ENCODE results near the gene GRIK2.

GRIK2 gene

DNA sequence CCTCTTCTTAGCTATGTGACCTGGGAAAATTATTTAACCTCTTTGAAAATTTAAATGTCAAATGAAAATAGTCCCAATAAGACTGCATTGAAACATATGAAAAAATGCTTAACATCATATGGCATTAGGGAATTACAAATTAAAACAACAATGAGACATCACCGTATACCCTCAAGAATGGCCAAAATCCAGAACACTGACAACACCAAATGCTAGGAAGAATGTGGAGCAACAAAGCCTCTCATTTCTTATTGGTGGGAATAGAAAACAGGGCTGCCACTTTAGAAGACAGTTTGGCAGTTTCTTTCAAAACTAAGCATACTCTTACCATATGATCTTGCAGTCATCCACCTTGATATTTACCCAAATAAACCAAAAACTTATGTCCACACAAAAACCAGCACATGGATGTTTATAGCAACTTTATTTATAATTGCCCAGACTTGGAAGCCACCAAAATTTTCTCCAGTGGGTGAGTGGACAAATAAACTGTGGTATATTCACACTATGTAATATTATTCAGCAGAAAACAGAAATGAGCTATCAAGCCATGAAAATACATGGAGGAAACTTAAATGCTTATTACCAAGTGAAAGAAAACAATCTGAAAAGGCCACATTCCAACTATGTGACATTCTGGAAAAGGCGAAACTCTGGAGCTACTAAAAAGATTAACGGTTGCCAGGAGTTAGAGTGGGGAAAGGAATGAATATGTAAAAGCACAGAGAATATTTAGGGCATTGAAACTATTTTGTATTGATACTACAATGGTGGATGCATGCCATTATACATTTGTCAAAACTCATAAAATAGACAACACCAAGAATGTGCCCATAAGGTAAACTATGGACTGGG lies 459.9 kb downstream of the GRIK2 start:
- no peak for DNase-seq (ENCODE audit: low read depth in 2 of 2, low spot score in 1 of 2)

DNA sequence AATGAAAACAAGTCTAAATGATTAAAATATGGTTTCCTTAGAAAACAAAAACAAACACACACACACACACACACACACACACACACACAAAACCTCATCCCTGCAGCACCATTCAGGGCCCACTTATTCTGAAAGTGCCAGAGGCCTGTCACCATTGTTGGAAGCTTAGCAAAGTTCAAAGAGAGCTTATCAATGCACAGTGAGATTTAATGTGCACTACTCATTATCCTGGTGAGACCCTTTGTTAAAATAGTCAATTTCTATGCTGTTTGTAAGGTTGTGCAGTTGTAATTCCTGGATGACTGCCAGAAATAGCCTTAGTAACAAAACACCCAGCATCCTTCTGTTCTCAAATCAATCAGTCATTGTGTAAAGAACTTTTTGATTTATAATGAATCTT lies 482.9 kb downstream of the GRIK2 start:
- no peak for DNase-seq (ENCODE audit: low read depth in 2 of 2, low spot score in 1 of 2)

DNA sequence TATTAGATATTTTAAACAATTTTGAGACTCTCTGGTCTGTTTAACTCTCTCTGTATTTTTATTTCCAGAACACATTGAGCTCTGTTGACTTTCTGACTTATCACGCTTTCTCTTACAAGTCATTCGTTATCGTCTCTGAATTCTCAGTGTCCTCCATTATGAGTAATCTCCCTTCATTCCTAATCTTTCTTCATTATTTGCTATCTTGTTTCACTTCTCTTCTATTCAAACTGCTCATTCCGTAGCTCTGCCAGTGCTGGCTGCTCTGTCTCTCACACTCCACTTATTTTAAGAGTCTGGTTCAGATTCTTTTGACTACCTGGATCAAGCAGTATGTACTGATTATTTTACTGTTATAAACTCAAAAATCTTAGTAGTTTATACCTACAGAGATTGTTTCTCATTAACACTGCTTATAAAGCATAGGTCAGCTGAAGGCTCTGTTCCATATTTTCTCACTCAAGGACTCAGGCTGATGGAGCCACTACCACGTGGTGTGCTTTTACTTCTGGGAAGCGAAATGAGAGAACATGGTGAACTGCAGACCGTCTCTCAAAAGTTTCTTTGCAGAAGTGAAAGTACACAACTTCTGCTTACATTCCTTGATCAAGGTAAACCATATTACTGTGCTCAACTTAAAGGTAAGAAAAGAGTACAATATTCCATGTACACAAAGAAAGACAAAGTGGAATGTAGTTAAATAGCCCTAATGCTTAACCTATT lies 485.2 kb downstream of the GRIK2 start:
- DNase-seq (ENCODE audit: low read depth in 2 of 2, low spot score in 1 of 2), result no peak

DNA sequence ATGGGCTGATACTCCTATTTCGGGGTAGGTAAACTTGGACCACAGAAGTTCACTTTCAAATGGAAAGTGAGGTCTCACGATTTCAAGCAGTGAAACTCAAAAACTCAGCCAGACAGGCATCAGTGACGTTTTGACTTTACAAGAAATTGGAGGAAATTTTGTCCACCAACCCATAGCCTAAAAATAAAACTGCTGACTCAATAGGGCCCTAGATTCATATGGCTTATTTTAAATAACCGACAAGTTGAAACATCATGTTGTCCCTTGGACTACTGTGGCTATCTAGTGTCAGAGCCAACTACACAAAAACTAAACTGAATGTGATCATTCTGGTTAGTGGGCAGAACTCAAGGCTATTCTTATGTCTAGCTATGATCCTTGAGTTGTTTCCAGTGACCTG lies 486.3 kb downstream of the GRIK2 start:
- DNase-seq (ENCODE audit: low read depth in 2 of 2, low spot score in 1 of 2), result no peak

DNA sequence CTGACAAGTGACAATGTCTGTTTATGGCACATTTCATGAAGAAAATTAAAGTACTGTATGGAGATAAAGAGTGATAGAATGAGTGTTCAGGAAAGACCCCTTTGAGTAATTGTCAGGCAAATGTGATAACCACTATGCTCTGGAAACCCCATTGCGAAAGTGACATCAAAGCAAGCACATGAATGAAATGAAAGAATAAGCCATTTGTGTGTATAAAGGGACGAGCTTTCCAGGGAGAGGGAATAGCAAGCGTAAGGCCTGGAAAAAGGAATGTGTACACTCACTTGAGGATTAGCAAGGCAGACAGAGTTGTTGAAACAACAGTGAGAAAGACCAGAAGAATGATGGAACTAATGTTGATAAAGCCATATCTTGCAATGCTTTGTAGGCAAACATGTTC lies 490.0 kb downstream of the GRIK2 start:
- no peak for DNase-seq (ENCODE audit: low read depth in 2 of 2, low spot score in 1 of 2)

DNA sequence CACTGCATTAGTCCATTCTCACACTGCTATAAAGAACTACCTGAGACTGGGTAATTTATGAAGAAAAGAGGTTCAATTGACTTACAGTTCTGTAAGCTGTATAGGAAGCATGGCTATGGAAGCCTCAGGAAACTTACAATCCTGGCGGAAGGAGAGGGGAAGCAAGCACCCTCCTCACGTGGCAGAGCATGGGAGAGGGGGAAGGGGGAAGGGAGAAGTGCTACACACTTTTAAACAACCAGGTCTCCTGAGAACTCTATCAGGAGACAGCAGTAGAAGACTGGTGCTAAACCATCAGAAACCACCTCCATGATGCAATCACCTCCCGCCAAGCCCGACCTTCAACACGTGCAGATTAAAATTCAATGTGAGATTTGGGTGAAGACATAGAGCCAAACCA lies 494.0 kb downstream of the GRIK2 start:
- DNase-seq (ENCODE audit: low read depth in 2 of 2, low spot score in 1 of 2), result no peak

DNA sequence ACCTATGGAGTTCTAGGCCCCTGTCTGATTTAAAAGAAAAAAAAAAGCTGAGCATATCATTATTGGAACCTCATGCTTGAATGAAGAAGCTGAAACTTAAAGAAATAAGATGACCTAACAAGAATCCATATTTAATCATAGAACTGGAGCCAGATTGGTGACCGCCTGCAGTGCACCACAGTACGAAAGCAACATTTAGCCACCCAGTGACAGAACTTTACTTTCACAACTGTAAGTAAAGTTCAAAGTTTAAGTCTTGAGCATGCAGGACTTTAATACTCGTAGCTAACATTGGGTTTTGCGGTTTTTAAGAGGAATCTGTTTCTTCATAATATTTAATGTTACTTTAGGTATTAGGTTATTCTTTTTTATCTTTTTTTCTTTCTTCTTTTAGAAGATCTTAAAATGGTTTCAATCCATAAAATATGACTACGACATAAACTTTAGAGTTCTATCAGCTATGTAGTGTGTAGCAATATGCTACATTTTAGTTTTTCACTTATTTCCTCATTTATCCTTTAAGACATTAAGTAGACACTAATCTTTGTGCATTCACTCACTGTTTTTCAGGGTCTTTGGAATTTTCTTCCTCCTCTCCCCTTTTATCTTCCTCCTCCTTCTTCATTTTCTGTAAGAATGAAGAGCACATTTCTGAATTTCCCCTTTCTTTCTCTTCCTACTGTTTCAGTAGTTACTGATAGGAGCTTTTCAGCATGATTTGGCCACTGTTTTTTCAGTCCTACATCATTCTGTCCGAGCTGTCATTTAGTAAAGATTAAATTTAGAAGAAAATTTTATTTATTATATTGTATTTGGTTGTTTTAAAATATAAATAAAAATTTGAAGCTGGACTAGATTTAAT lies 514.1 kb downstream of the GRIK2 start:
- no peak for DNase-seq (ENCODE audit: low read depth in 2 of 2, low spot score in 1 of 2)

DNA sequence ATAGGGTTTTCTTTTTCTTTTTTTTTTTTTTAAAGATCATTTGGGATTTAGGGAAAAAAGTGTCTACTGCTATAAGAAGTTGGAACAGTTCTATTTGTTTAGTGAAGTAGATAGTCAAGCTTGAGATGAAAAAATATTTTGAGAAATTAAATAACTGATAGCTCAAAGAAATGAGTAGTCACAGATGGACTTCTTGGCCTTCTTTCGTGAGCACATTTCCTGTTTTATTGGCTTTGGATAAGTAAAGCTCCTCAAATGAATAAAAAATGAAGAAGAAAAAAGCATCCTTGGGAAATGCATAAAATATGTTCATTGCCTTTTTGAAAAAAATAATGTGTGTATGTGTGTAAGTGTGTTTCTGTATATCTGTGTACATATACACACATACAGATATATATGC lies 515.9 kb downstream of the GRIK2 start:
- DNase-seq (ENCODE audit: low read depth in 2 of 2, low spot score in 1 of 2), result no peak

DNA sequence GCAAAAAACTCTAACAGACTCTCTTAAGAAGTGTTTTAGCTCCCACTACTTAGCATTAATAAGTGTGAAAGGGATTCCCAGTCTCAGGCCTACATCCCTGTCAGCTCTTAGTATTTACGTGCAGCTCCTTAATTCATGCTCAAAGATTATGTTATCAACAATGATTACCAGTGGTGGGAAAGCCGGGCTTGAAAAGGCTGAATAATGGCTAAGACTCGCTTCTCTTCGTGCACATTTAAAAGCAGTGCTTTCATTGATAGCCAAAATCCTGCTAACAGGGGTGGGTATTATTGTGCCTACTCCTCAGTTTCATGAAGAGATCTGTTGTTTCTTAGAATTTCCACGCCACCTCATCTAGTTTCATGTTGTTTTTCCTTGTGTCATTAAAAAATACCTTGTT lies 518.8 kb downstream of the GRIK2 start:
- no peak for DNase-seq (ENCODE audit: low read depth in 2 of 2, low spot score in 1 of 2)

DNA sequence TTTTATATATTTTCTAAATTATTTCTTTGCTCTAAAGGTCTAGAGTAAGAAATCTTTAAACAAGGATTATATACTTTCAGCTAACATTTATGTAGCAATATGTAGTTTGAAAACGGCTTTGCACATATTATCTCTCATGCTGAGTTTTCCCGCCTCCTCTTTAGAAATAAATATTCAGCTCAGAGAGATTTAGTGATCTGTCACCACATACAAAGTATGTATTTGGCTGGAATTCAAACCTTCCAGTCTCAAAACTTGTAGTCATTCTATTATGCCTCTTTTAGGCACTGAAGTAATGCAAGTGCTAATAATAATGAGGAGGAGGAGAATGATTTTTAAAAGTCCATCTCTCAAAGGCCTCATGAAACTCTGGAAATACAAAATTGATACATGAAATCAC lies 525.0 kb downstream of the GRIK2 start:
- DNase-seq (ENCODE audit: low read depth in 2 of 2, low spot score in 1 of 2), result no peak

DNA sequence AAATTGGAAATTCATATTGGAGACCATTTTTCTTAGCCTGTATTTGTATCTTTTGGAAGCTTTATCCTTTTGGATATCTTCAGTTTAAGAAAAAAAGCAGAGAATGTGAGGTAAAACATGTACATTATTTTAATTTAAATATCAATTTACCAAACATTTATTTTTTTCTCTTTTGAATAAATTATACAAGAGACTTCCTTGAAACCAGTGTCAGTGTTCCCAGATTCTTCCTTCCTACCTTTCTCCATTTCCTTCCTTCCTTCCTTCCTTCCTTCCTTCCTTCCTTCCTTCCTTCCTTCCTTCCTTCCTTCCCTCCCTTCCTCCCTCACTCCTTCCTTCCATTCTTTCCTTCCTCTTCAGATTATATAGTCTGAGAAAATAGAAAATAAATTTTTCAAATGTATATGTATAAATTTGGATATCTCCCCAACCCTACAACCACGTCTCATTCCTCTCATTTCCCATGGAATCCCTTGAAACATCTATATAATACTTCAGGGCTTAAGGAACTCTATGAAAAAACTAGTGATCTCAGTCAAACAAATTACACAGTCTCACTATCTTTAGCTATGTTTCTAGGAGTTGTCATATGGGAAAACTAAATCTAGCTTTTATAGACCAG lies 528.4 kb downstream of the GRIK2 start:
- no peak for DNase-seq (ENCODE audit: low read depth in 2 of 2, low spot score in 1 of 2)

DNA sequence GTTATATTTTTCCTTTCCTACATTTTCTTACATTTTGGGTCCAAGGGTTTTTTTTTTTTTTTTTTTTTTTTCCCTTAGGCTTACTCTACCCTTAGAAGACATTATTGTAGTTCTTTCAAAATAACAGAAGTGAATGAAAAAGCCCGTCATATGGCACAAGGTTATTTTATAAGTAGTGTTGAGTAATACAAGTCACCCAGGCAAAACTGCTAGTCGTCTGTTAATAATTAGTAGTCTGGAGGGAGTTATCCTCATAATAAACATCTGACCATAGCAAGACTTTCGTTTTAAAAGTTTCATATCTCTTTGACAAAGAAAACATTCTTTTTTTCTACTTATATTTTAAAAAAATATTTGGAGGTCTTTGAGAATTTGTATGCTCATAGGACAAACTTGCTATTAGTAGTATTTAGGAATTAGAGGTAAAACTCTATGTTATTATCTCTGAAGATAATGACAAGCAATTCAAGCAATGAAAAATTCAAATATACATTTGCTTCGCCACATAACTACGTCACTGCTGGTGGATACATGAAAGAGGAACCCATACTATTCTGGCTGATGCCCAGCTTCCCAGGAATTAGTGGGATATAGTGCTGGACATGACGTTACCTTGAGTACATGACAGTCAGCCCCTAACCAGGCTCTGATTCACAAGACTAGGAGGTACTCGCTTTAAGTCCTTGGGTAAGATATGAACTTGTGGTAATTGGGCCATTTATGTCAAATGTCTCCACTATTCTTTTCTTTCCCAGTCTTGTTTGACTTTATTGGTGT lies 532.8 kb downstream of the GRIK2 start:
- no peak for DNase-seq (ENCODE audit: low read depth in 2 of 2, low spot score in 1 of 2)

DNA sequence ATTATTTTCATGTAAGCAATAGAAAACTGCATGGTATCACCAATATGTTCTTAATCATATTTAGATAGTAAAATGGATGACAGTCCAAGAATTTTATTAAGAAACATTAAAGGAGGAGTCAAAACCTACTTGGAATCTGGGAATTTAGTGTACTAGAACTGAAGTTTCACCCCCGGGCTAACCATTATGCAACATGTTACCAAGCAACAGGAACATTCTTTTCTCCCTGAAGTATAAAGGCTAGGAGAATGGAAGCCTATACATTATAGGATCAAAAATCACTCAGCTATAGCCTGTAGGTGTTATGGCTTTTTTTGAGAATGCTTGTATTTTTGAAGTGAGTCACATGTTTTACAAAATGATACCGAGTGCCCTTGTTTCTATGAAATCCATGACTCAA lies 538.3 kb downstream of the GRIK2 start:
- DNase-seq (ENCODE audit: low read depth in 2 of 2, low spot score in 1 of 2), result no peak

DNA sequence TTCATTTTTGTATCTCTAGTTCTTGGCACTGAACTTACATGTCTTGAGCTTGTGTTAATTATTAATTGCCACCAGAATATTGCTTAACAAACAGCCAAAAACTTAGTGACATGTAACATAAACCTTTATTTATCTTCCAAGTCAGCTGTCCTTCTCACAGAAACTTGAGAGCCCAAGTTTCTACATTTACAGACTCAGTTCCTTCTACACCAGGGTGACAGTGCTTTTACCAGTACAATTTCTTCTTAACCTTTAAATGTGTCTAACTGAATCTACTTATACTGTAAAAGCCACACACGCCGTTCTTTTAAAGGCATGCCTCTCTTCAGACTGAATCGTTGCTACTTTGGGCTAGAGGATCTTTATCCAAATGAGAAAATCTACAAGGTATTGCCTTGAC lies 539.2 kb downstream of the GRIK2 start:
- no peak for DNase-seq (ENCODE audit: low read depth in 2 of 2, low spot score in 1 of 2)

DNA sequence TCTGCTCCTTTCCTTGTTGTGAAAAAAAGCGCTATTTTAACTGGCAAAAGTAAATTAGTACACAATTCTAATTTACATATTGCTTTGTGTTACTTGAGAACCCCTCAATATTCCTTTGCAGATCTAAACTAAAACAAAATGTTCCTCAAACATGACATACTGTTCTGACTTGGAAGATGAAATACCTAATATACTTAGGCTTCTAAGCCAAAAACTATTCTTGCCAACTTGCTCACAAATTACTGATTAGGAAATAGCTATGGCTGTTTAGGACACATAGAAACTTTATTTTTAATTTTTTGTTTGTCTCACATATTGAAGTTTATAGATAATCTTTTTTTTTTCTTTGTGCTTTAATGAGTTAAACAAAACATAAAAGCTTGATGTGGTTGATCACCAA lies 542.2 kb downstream of the GRIK2 start:
- DNase-seq (ENCODE audit: low read depth in 2 of 2, low spot score in 1 of 2), result no peak

DNA sequence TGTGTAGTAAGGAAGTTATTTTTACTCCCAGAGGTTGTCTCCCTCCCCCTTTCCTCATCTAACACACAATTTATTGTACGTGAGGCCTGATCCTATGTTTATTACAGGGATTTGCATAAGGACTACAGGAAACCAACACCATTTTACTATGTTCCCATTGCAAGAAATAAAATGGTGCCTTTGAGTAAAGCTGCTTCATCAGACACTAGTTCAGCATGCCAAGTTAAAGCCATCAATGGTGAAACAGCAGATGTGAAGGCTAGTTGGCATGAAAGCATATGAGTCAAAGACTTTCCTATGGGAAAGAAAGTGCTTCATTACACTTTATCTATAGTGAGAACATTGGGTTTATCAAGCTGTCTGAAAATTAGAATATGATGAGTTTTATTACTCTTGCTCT lies 543.0 kb downstream of the GRIK2 start:
- DNase-seq (ENCODE audit: low read depth in 2 of 2, low spot score in 1 of 2), result no peak

DNA sequence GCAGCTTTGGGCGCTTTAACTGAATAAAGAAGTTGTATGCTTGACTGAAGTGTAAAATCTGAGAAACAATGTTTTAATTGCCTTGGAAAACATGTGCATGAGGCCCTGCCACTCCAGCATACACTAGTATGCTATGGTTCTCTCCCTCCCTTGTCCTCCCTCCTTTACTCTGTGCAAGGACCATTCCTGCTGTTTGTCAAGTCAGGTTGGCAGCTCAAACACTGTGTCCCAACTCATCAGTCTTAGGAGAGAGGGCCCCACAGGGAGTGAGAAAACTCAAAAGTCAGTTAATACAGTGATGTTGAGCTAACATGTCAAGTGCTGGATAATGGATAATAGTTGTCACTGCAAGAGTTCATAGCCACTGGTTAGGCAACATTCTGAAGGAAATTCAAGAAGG lies 543.6 kb downstream of the GRIK2 start:
- no peak for DNase-seq (ENCODE audit: low read depth in 2 of 2, low spot score in 1 of 2)

DNA sequence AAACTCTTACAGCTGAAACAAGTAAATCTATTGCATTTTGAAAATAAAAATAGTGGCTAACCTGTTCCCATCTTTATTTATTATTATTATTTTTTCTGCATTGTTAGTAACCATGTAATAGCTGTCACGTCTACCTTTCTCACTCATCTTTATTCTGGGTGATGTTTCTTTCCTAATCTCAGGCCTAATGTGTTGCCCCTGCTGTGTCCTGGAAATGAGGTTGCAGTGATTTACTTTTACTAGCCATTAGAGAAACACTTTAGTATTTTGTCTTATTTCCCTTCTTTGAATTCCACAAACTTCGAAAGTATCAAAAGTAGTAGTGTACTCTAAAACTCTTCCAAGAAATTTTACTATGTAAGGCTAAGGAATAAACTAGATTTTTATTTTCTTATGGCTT lies 546.9 kb downstream of the GRIK2 start:
- DNase-seq (ENCODE audit: low read depth in 2 of 2, low spot score in 1 of 2), result no peak

DNA sequence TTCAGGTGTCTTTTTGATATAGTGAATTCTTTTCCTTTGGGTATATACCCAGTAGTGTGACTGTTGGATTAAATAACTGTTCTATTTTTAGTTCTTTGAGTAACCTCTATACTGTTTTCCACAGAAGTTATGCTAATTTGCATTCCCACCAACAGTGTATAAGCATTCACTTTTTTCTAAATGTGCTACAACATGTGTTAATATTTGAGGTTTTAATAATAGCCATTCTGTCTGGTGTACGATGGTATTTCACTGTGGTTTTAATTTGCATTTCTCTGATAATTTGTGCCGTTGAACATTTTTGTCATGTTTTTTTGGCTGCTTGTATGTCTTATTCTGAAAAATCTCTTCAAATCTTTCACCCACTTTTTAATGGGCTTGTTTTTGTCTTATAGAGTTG lies 563.5 kb downstream of the GRIK2 start:
- DNase-seq (ENCODE audit: low read depth in 2 of 2, low spot score in 1 of 2), result no peak

DNA sequence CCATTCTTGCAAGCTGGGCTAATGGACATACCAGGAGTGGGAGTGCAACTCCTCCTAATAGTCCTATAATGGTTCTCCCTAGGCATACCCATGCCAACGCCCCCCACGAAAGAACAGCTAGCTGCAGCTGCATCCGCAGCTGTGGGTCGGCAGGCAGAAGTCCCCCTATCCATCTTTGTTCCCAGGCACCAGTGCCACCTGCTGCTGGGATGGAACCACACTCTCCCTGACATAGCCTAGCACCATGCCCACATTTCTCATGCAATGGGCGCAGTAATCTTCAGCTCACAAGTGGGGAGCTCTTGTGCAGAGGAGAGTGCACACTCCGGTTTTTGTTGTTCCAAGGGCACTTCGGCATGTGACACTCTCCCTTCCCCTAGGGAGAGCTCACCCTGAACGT lies 567.8 kb downstream of the GRIK2 start:
- no peak for DNase-seq (ENCODE audit: low read depth in 2 of 2, low spot score in 1 of 2)

DNA sequence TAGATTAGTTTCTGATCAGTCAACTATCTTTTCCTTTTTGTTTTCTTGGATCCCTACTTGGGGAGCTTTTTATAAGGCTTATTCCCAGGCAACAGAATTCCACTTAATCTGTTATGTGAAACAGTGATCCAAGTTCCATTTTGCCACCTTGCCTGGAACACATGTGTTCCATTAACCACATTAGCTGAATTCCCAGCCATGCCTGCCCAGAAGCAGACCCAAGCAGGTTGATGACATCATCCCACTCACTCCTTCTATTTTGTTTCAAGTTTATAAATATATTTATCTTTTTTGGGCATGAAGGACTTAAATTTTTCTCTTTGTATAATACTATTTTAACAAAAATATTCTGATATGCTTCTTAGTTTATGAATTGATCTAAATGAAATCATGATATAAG lies 587.4 kb downstream of the GRIK2 start:
- DNase-seq (ENCODE audit: low read depth in 2 of 2, low spot score in 1 of 2), result no peak

All from stimulated activated CD8-positive, alpha-beta memory T cell treated with anti-CD3 and anti-CD28 coated beads, Interleukin-4, amount 100 ng/mL, for 1 hour (primary cell).